AG10803 (cell line): ENCODE data around the gene PCDHB5.
A peak's percentile ranks its signal among the peaks of the same experiment; 100 is the strongest.
"Not testable (repeated sequence)": the region's sequence is repeated elsewhere in the genome, so short reads cannot be mapped to it uniquely, and the experiment has no call there.

Experiments used
- DNase-seq: peaks from one replicate; pipeline ENCODE4 v3.0.0; 2010; ENCODE audit warnings: low read depth
- H3K4me3 ChIP-seq: 2 replicates; pipeline ENCODE4 v1.5.1; 2011; ENCODE audit warnings: mild to moderate bottlenecking, low read length, control low read depth
- TF ChIP-seq, protein P1 (sequence below): conservative IDR thresholded peaks from 2 replicates; pipeline ENCODE4 v1.5.1; 2011; ENCODE audit warnings: mild to moderate bottlenecking, low read length, control low read depth, inconsistent platforms

PCDHB5 gene

DNA sequence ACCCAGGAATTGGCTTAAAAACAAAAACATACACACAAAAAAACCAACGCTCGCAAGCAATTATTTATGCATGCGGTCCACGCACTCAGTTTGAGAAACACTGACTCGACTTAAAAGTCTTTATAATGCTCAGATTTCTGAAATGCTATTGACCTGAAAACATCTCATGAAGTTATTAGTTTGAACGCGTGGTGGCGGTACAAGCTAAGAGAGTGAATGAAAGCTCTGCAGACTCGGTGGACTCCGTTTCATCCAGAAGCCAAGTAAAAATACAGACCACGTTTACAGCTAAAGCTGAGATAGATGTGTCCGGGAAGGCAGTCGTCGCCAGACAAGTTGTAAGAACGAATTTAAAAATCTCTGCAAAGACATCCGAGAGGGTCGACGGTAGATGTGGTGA is 14.8 kb downstream of the PCDHB5 start, which contains the start of gene PCDHB6:
Gene PCDHB6 (plus strand): TSS at position 246 of the 400 bp plus-strand sequence. CDS start 201 bp downstream, outside the sequence.
- H3K4me3 ChIP-seq: peak within 1 kb of the TSS; percentile 35
- peak; percentile 18 for DNase-seq
- TF ChIP-seq, protein P1, sequence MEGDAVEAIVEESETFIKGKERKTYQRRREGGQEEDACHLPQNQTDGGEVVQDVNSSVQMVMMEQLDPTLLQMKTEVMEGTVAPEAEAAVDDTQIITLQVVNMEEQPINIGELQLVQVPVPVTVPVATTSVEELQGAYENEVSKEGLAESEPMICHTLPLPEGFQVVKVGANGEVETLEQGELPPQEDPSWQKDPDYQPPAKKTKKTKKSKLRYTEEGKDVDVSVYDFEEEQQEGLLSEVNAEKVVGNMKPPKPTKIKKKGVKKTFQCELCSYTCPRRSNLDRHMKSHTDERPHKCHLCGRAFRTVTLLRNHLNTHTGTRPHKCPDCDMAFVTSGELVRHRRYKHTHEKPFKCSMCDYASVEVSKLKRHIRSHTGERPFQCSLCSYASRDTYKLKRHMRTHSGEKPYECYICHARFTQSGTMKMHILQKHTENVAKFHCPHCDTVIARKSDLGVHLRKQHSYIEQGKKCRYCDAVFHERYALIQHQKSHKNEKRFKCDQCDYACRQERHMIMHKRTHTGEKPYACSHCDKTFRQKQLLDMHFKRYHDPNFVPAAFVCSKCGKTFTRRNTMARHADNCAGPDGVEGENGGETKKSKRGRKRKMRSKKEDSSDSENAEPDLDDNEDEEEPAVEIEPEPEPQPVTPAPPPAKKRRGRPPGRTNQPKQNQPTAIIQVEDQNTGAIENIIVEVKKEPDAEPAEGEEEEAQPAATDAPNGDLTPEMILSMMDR: peak; percentile 47

DNA sequence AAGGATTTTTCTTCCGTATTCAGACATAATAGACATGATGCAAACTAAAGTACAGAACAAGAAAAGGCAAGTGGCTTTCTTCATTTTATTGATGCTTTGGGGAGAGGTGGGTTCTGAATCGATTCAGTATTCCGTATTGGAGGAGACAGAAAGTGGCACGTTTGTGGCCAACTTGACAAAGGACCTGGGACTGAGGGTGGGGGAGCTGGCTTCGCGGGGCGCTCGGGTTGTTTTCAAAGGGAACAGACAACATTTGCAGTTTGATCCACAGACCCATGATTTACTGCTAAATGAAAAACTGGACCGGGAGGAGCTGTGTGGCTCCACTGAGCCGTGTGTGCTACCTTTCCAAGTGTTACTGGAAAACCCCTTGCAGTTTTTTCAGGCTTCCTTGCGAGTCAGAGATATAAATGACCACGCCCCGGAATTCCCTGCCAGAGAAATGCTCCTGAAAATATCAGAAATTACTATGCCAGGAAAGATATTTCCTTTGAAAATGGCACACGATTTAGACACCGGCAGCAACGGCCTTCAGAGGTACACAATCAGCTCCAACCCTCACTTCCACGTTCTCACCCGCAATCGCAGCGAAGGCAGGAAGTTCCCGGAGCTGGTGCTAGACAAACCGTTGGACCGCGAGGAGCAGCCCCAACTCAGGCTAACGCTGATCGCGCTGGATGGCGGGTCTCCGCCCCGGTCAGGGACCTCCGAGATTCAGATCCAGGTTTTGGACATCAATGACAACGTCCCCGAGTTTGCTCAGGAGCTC is 15.4 kb downstream of the PCDHB5 start:
- TF ChIP-seq, protein P1: no peak
- no peak for DNase-seq
- H3K4me3 ChIP-seq: peak overlapping the region; percentile 35

DNA sequence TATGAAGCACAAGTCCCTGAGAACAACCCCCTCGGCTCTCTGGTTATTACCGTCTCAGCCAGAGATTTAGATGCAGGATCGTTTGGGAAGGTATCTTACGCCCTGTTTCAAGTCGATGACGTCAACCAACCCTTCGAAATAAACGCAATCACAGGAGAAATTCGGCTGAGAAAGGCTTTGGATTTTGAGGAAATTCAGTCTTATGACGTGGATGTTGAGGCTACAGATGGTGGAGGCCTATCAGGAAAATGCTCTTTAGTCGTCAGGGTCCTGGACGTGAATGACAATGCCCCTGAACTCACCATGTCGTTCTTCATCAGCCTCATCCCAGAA is 16.0 kb downstream of the PCDHB5 start:
- no peak overlapping the region for H3K4me3 ChIP-seq
- DNase-seq: no peak
- TF ChIP-seq, protein P1: no peak

DNA sequence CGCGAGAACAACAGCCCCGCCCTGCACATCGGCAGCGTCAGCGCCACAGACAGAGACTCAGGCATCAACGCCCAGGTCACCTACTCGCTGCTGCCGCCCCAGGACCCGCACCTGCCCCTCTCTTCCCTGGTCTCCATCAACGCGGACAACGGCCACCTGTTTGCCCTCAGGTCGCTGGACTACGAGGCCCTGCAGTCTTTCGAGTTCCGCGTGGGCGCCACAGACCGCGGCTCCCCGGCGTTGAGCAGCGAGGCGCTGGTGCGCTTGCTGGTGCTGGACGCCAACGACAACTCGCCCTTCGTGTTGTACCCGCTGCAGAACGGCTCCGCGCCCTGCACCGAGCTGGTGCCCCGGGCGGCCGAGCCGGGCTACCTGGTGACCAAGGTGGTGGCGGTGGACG is 16.6 kb downstream of the PCDHB5 start:
- not testable (repeated sequence) for H3K4me3 ChIP-seq, DNase-seq

DNA sequence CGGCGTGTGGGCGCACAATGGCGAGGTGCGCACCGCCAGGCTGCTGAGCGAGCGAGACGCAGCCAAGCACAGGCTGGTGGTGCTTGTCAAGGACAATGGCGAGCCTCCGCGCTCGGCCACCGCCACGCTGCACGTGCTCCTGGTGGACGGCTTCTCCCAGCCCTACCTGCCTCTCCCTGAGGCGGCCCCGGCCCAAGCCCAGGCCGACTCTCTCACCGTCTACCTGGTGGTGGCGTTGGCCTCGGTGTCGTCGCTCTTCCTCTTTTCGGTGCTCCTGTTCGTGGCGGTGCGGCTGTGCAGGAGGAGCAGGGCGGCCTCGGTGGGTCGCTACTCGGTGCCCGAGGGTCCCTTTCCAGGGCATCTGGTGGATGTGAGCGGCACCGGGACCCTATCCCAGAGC is 17.1 kb downstream of the PCDHB5 start:
- H3K4me3 ChIP-seq, DNase-seq: not testable (repeated sequence)

DNA sequence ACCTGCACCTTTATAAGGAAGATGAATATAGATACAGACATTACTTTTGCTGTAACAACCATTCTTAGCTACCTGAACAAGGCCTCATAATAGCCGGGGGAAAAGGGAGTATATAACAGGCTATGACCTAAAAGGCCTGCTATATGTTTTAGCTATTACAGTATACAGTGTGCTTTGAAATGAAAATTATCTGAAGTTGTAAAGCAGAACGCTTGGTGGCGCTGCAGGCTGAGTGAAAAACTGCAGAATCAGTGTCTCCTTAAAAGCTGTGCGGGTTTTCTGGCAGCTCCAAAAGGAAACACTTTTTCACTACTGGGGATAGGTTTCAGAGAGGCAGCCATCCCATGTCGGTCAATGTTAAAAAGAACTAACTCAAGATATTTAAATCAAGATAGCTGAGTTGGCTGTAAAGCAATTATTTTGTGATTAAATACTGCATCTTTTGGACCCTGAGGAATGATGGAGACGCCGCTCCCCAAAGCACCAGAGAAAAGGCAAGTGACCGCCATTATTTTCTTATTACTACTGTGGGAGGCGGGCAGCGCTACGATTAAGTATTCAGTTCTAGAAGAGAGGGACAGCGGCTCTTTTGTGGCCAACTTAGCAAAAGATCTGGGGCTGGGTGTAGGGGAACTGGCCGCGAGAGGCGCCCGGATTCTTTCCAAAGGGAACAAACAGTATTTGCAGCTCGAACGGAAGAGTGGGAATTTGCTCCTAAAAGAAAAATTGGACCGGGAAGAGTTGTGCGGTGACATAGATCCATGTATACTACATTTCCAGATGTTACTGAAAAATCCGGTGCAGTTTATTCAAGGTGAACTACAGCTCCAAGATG is 20.8 kb downstream of the PCDHB5 start:
- TF ChIP-seq, protein P1: no peak
- no peak for DNase-seq
- no peak overlapping the region for H3K4me3 ChIP-seq

DNA sequence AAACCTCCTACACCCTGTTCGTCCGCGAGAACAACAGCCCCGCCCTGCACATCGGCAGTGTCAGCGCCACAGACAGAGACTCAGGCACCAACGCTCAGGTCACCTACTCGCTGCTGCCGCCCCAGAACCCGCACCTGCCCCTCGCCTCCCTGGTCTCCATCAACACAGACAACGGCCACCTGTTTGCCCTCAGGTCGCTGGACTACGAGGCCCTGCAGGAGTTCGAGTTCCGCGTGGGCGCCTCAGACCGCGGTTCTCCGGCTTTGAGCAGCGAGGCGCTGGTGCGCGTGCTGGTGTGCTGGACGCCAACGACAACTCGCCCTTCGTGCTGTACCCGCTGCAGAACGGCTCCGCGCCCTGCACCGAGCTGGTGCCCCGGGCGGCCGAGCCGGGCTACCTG is 22.4 kb downstream of the PCDHB5 start:
- DNase-seq, H3K4me3 ChIP-seq: not testable (repeated sequence)

DNA sequence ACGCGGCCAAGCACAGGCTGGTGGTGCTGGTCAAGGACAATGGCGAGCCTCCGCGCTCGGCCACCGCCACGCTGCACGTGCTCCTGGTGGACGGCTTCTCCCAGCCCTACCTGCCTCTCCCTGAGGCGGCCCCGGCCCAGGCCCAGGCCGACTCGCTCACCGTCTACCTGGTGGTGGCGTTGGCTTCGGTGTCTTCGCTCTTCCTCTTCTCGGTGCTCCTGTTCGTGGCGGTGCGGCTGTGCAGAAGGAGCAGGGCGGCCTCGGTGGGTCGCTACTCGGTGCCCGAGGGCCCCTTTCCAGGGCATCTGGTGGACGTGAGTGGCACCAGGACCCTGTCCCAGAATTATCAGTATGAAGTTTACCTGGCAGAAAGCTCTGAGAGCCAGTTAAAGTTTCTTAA is 22.9 kb downstream of the PCDHB5 start:
- not testable (repeated sequence) for H3K4me3 ChIP-seq, DNase-seq

DNA sequence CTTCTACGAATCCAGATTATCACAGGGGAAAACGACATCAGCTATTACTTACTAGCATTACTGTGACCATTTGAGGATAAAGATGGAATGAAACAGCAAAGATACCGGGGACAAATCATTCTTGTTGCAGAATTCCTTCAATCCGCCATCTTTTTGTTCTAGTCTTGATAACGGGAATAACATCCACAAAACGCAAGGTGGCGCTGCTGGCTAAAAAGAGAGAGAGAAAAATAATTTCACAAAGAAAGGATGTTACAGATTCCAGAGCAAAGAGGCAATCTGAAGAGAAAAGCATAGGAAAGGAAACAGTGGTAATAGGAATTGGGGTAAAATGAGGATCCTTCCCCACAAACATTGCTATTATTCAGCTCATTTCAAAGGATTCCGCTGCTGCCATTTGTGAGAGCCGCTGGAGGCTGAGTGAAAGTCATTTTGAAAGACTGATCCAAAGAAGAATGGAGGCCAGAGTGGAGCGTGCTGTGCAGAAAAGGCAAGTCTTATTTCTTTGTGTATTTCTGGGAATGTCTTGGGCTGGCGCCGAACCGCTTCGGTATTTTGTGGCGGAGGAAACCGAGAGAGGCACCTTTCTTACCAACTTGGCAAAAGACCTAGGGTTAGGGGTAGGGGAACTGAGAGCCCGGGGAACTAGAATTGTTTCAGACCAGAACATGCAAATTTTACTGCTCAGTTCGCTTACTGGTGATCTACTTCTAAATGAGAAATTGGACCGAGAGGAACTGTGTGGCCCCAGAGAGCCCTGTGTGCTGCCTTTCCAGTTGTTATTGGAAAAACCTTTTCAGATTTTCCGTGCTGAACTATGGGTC is 37.6 kb downstream of the PCDHB5 start, which contains the start of gene PCDHB7:
Gene PCDHB7 (plus strand): TSS at position 264 of the 824 bp plus-strand sequence. CDS start 192 bp downstream, at position 456.
- peak; percentile 33 for DNase-seq

DNA sequence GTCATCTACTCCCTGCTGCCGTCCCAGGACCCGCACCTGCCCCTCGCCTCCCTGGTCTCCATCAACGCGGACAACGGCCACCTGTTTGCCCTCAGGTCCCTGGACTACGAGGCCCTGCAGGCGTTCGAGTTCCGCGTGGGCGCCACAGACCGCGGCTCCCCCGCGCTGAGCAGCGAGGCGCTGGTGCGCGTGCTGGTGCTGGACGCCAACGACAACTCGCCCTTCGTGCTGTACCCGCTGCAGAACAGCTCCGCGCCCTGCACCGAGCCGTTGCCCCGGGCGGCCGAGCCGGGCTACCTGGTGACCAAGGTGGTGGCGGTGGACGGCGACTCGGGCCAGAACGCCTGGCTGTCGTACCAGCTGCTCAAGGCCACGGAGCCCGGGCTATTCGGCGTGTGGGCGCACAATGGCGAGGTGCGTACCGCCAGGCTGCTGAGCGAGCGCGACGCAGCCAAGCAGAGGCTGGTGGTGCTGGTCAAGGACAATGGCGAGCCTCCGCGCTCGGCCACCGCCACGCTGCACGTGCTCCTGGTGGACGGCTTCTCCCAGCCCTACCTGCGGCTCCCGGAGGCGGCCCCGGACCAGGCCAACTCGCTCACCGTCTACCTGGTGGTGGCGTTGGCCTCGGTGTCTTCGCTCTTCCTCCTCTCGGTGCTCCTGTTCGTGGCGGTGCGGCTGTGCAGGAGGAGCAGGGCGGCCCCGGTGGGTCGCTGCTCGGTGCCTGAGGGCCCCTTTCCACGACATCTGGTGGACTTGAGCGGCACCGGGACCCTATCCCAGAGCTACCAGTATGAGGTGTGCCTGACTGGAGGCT is 39.5 kb downstream of the PCDHB5 start:
- H3K4me3 ChIP-seq, DNase-seq: not testable (repeated sequence)

More for the DNA sequence above, 37.6 kb downstream of the PCDHB5 start, which contains the start of gene PCDHB7:
- TF ChIP-seq, protein P1: peak; percentile 56
- peak within 1 kb of the TSS; percentile 20 for H3K4me3 ChIP-seq
